H1 (cell line): ENCODE data around the gene PNLDC1. TPM values are rescaled to one million over a fixed set of nuclear protein-coding genes. Genes with fewer than 3 reads are reported as not detected.

ENCODE experiments used
- ATF3 ChIP-seq: IDR thresholded peaks from 2 replicates; pipeline ENCODE4 v1.6.1; 2011; ENCODE audit warnings: low read depth, mild to moderate bottlenecking, low read length; ENCODE audit not compliant: insufficient read depth
- CHD7 ChIP-seq: fragments of 300-600 bp; sonication (generic); IDR thresholded peaks from 2 replicates; pipeline ENCODE4 v1.7.1; 2012; ENCODE audit warnings: low read length, moderate library complexity, mild to moderate bottlenecking, inconsistent platforms; ENCODE audit not compliant: insufficient replicate concordance
- EZH2 ChIP-seq: fragments of 200-600 bp; sonication (generic); IDR thresholded peaks from 2 replicates; pipeline ENCODE4 v1.7.1; 2012; ENCODE audit warnings: low read depth, mild to moderate bottlenecking, moderate library complexity, low read length, inconsistent platforms; ENCODE audit not compliant: severe bottlenecking
- NRF1 ChIP-seq: IDR thresholded peaks from 2 replicates; pipeline ENCODE4 v1.6.1; 2011; ENCODE audit warnings: mild to moderate bottlenecking, low read depth, low read length, improper control_type of control experiment
- RFX5 ChIP-seq: IDR thresholded peaks from 2 replicates; pipeline ENCODE4 v1.6.1; 2011; ENCODE audit warnings: low read depth, low read length, improper control_type of control experiment, borderline replicate concordance
- SIRT6 ChIP-seq: IDR thresholded peaks from one replicate; pipeline ENCODE4 v1.7.1; 2012; ENCODE audit warnings: low read length, inconsistent platforms
- SP4 ChIP-seq: IDR thresholded peaks from 2 replicates; pipeline ENCODE4 v1.6.1; 2012; ENCODE audit warnings: low read length, inconsistent platforms
- polyA plus RNA-seq, 7 experiments: library from polyadenylated mRNA; depleted of rRNA in 3 of 7; stranded (reverse) in 5 of 7; unstranded in 2 of 7; fragments of >200 nt in 5 of 7; fragments of 200-250 nt in 2 of 7; gene quantifications; 1 replicate in 5 of 7; 2 replicates in 1 of 7; 4 replicates in 1 of 7; pipeline versions ENCODE4 v1.2.1 to v1.2.3, GENCODE V29; 2011 to 2013; ENCODE audit warnings: missing spikeins in 2 of 7, mixed read lengths in 2 of 7
- total RNA-seq: library from RNA; stranded (reverse); fragmentation: NEBNext Ultra II Directional; extraction: Animal tissue kit (Norgen Biotek cat#: 25700); gene quantifications from 2 replicates; pipeline ENCODE4 v1.2.1, GENCODE V29; 2021

The PNLDC1 gene
- total and polyA plus RNA-seq, 2 of the 8 experiments (the other 6 are each of a cell fraction or from before 2014, with no cell fraction given): 0.15 to 0.34 TPM

- TF ChIP-seq CHD7 (no peak), EZH2 (no peak), SIRT6 (no peak), ATF3 (no peak), NRF1 (no peak), SP4 (no peak), RFX5 (no peak)
These were observed 33.5 kb downstream of the PNLDC1 start (continued) for GRCh38 chr6:159833556-159833955.
